HCT116 (cell line): ENCODE measurements around the gene SC5D. TPM values are rescaled to one million over a fixed set of nuclear protein-coding genes. Genes with fewer than 3 reads are reported as not detected.

Source experiments
- ATAC-seq: fragments of 200-7000 bp; cut with Tn5 transposase; 2 replicates; pipeline ENCODE4 v1.9.1; 2020; ENCODE audit warnings: mild to moderate bottlenecking, moderate library complexity
- BruUV-seq: library from RNA; stranded (reverse); fragments of 400-500 nt; replicated peaks from 2 replicates; lab custom pipeline; 2021; lab: Mats Ljungman, UMichigan
- CTCF ChIA-PET: fragments of 300-600 bp; sonication (Branson Sonifier 250); formaldehyde crosslinking; loops from one replicate; lab custom pipeline; 2021; ENCODE audit warnings: antibody characterized with exemption; lab: Charles Lee
- POLR2A ChIA-PET: fragments of 300-600, 350-600 bp; sonication (Branson Sonifier 250); formaldehyde crosslinking; loops from one replicate; lab custom pipeline; 2021; ENCODE audit warnings: antibody characterized with exemption; lab: Charles Lee
- RAD21 ChIA-PET, 2 experiments: fragments of 300-600 bp; sonication (Branson Sonifier 250); formaldehyde crosslinking; loops; one replicate each; lab custom pipeline; 2023; ENCODE audit warnings: low total read pairs in 2 of 2; ENCODE audit not compliant: uncharacterized antibody in 2 of 2, unreplicated experiment in 2 of 2, low non-redundant PET in 1 of 2; lab: Charles Lee
- DNase-seq: peaks from one replicate; pipeline ENCODE4 v3.0.0-alpha.2; 2010; ENCODE audit warnings: low read depth, low spot score
- H2AFZ ChIP-seq: fragments of 200-600 bp; shearing (Covaris generic), sonication (generic); 2 replicates; pipeline ENCODE4 v1.6.1; 2017; ENCODE audit warnings: low read depth, mixed run types, mixed read lengths, antibody characterized with exemption, low read length; ENCODE audit not compliant: poor library complexity, severe bottlenecking
- H3K27ac ChIP-seq: 2 replicates; pipeline ENCODE4 v1.5.1; 2012; ENCODE audit warnings: low read depth, low read length
- H3K27me3 ChIP-seq: fragments of 200-600 bp; sonication (generic); 2 replicates; pipeline ENCODE4 v1.6.1; 2016; ENCODE audit warnings: mixed run types, low read length, mixed read lengths; ENCODE audit not compliant: insufficient read depth
- H3K36me3 ChIP-seq, 2 experiments: fragments of 200-500 bp in 1 of 2; fragments of 200-600 bp in 1 of 2; sonication (Bioruptor generic) in 1 of 2; sonication (generic) in 1 of 2; 2 replicates each; pipeline versions ENCODE4 v1.5.1 to v1.6.1; 2014 to 2016; ENCODE audit warnings: low read length in 2 of 2, inconsistent platforms in 1 of 2, mixed read lengths in 1 of 2, mixed run types in 1 of 2; ENCODE audit not compliant: insufficient read depth in 2 of 2, control insufficient read depth in 1 of 2
- H3K4me1 ChIP-seq, 2 experiments: fragments of 200-600 bp in 1 of 2; sonication (generic) in 1 of 2; 2 replicates each; pipeline versions ENCODE4 v1.5.1 to v1.6.1; 2012 to 2017; ENCODE audit warnings: low read length in 2 of 2, inconsistent platforms in 1 of 2, mild to moderate bottlenecking in 1 of 2, mixed read lengths in 1 of 2, mixed run types in 1 of 2, moderate library complexity in 1 of 2; ENCODE audit not compliant: insufficient read depth in 2 of 2, control insufficient read depth in 1 of 2
- H3K4me2 ChIP-seq: fragments of 200-600 bp; sonication (generic); 2 replicates; pipeline ENCODE4 v1.6.1; 2017; ENCODE audit warnings: mixed run types, low read length, mixed read lengths
- H3K4me3 ChIP-seq, 2 experiments: fragments of 200-600 bp in 1 of 2; sonication (generic) in 1 of 2; replicated peaks in 1 of 2; 2 replicates each; pipeline ENCODE4 v1.5.1; 2011 to 2016; ENCODE audit warnings: low read length in 2 of 2, control low read depth in 1 of 2, low read depth in 1 of 2, mild to moderate bottlenecking in 1 of 2, mixed read lengths in 1 of 2, mixed run types in 1 of 2
- H3K79me2 ChIP-seq: fragments of 200-600 bp; sonication (generic); 2 replicates; pipeline ENCODE4 v1.6.1; 2017; ENCODE audit warnings: mild to moderate bottlenecking, mixed run types, low read length, moderate library complexity, mixed read lengths; ENCODE audit not compliant: insufficient read depth
- H3K9ac ChIP-seq: fragments of 200-600 bp; sonication (generic); 2 replicates; pipeline ENCODE4 v1.6.1; 2016; ENCODE audit warnings: low read length, mixed read lengths
- H3K9me2 ChIP-seq: fragments of 200-600 bp; sonication (generic), shearing (Covaris generic); 2 replicates; pipeline ENCODE4 v1.6.1; 2017; ENCODE audit warnings: mixed run types, mild to moderate bottlenecking, moderate library complexity; ENCODE audit not compliant: insufficient read depth
- H3K9me3 ChIP-seq, 2 experiments: fragments of 200-500 bp in 1 of 2; fragments of 200-600 bp in 1 of 2; sonication (Bioruptor generic) in 1 of 2; sonication (generic) in 1 of 2; 2 replicates each; pipeline ENCODE4 v1.6.1; 2014 to 2017; ENCODE audit warnings: low read length in 2 of 2, mixed read lengths in 2 of 2, inconsistent platforms in 1 of 2, low read depth in 1 of 2, mild to moderate bottlenecking in 1 of 2, mixed run types in 1 of 2, moderate library complexity in 1 of 2; ENCODE audit not compliant: control insufficient read depth in 1 of 2, insufficient read depth in 1 of 2
- H4K20me1 ChIP-seq: fragments of 200-600 bp; sonication (generic), shearing (Covaris generic); 2 replicates; pipeline ENCODE4 v1.6.1; 2017; ENCODE audit warnings: mixed run types, mild to moderate bottlenecking, moderate library complexity; ENCODE audit not compliant: insufficient read depth
- POLR2AphosphoS5 ChIP-seq: IDR thresholded peaks from 2 replicates; pipeline ENCODE4 v1.6.1; 2011; ENCODE audit warnings: mild to moderate bottlenecking, low read depth, low read length, moderate library complexity
- ZFX ChIP-seq: fragments of 450-650 bp; IDR thresholded peaks from 2 replicates; pipeline ENCODE4 v1.6.1; 2017
- ZNF274 ChIP-seq: fragments of 200-500 bp; sonication (Bioruptor generic); IDR thresholded peaks from 2 replicates; pipeline ENCODE4 v1.6.1; 2014; ENCODE audit warnings: mild to moderate bottlenecking, low read depth, low read length, inconsistent platforms
- intact Hi-C: fragments of 100-400 bp; cut with micrococcal nuclease; formaldehyde crosslinking; loops from 2 replicates; pipeline ENCODE4 v1.10.0; 2022
- total RNA-seq: library from RNA; stranded (reverse); gene quantifications from one replicate; pipeline ENCODE4 v1.2.1, GENCODE V29; 2021; ENCODE audit not compliant: unreplicated experiment
- TF ChIP-seq, protein P1 (sequence below), 3 experiments: fragments of 200-600 bp in 1 of 3; sonication (generic) in 1 of 3; IDR thresholded peaks in 2 of 3; conservative IDR thresholded peaks in 1 of 3; 2 replicates each; pipeline ENCODE4 v1.5.1; 2012 to 2017; ENCODE audit warnings: low read depth in 2 of 3, low read length in 2 of 3, antibody characterized with exemption in 1 of 3, borderline replicate concordance in 1 of 3, control low read depth in 1 of 3, mild to moderate bottlenecking in 1 of 3, mixed read lengths in 1 of 3, mixed run types in 1 of 3, moderate library complexity in 1 of 3; ENCODE audit not compliant: insufficient read depth in 1 of 3
- TF ChIP-seq, protein P2 (sequence below): IDR thresholded peaks from 2 replicates; pipeline ENCODE4 v1.6.1; 2011; ENCODE audit warnings: mild to moderate bottlenecking, low read length, moderate library complexity; ENCODE audit not compliant: insufficient replicate concordance; ENCODE audit errors: extremely low read depth
- TF ChIP-seq, protein P3 (sequence below): IDR thresholded peaks from 2 replicates; pipeline ENCODE4 v1.6.1; 2012

The SC5D gene
- total RNA-seq, 1 experiment from 2014 or later: 24.1 TPM

DNA sequence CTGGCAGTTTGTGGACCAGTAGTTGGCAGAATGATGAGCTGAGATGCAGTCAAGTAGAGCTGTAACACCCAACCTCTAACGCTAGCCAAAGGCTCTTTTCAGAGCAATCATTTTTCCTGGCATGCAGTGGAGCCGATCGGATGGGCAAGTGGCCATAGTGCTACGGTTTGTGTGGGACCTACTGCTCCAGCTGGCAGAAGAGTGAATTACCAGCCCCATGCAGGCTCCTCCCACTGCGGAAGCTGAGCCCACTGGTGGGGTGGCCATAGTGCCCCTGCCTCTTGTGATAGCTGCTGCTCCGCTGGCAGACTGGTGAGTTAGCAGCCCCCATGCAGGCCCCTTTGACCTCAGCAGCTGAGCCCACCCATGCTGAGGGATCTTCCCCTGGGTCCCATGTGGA is 27.0 kb upstream of the SC5D start:
- H3K4me1 ChIP-seq: no peaks in the 10 kb centered on the region
- no peaks in the 10 kb centered on the region for H4K20me1 ChIP-seq
- H3K27me3 ChIP-seq: peaks cover 27% of the 10 kb centered on the region; the same call in 1 of the 2 replicates
- intact Hi-C loops: no loop called here
- no peak overlapping the region for H3K9ac ChIP-seq
- no peaks in the 10 kb centered on the region for H3K9me3 ChIP-seq
- H3K36me3 ChIP-seq: no peaks in the 10 kb centered on the region
- ChIA-PET CTCF (no interaction called here), POLR2A (no interaction called here), RAD21 (no interaction called here)
- TF ChIP-seq, protein P1, sequence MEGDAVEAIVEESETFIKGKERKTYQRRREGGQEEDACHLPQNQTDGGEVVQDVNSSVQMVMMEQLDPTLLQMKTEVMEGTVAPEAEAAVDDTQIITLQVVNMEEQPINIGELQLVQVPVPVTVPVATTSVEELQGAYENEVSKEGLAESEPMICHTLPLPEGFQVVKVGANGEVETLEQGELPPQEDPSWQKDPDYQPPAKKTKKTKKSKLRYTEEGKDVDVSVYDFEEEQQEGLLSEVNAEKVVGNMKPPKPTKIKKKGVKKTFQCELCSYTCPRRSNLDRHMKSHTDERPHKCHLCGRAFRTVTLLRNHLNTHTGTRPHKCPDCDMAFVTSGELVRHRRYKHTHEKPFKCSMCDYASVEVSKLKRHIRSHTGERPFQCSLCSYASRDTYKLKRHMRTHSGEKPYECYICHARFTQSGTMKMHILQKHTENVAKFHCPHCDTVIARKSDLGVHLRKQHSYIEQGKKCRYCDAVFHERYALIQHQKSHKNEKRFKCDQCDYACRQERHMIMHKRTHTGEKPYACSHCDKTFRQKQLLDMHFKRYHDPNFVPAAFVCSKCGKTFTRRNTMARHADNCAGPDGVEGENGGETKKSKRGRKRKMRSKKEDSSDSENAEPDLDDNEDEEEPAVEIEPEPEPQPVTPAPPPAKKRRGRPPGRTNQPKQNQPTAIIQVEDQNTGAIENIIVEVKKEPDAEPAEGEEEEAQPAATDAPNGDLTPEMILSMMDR (IDR thresholded peaks at IDR 0.05 in 2 of 3, conservative IDR thresholded peaks at IDR 0.05 in 1 of 3; ENCODE audit: borderline replicate concordance in 1 of 3, insufficient read depth in 1 of 3, low read depth in 2 of 3, low read length in 2 of 3): peak in 2 of 3 experiments; percentile 1 to 28; a peak in 2 of 6 replicates
- no peak for TF ChIP-seq ZNF274
- ATAC-seq: peak; percentile 78; the same call in 1 of the 2 replicates
- no peak overlapping the region for H3K4me2 ChIP-seq
- H3K4me3 ChIP-seq: no peak overlapping the region
- H3K9me2 ChIP-seq: no peaks in the 10 kb centered on the region
- no TSS peak for BruUV-seq
- no peak overlapping the region for H2AFZ ChIP-seq
- H3K27ac ChIP-seq: no peak overlapping the region
- no peak for DNase-seq
- no peaks in the 10 kb centered on the region for H3K79me2 ChIP-seq

DNA sequence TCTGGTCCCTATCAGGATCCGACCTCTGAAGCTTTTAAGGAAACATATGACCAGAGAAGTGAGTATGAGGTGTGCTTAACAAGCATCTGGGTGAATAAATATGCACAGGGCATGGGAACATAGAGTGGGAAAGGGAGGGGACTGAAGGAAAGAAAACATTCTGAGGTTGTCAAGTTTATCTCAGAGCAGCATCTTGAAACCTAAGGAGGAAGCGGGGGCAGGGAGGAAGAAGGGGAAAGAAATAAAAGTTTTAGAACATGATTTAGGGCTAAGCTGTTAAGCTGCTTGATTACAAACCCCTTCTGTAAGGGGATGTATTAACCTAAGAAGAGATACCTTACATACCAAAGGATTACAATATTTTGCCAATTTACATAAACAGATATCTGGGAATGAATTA is 24.0 kb upstream of the SC5D start:
- H3K9ac ChIP-seq: no peak overlapping the region
- H3K79me2 ChIP-seq: no peaks in the 10 kb centered on the region
- H3K4me1 ChIP-seq: no peaks in the 10 kb centered on the region
- no peak overlapping the region for H3K4me2 ChIP-seq
- TF ChIP-seq ZNF274: no peak
- no peak for TF ChIP-seq ZFX
- TF ChIP-seq, protein P2, sequence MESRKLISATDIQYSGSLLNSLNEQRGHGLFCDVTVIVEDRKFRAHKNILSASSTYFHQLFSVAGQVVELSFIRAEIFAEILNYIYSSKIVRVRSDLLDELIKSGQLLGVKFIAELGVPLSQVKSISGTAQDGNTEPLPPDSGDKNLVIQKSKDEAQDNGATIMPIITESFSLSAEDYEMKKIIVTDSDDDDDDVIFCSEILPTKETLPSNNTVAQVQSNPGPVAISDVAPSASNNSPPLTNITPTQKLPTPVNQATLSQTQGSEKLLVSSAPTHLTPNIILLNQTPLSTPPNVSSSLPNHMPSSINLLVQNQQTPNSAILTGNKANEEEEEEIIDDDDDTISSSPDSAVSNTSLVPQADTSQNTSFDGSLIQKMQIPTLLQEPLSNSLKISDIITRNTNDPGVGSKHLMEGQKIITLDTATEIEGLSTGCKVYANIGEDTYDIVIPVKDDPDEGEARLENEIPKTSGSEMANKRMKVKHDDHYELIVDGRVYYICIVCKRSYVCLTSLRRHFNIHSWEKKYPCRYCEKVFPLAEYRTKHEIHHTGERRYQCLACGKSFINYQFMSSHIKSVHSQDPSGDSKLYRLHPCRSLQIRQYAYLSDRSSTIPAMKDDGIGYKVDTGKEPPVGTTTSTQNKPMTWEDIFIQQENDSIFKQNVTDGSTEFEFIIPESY: no peak
- no peak for TF ChIP-seq POLR2AphosphoS5
- TF ChIP-seq, protein P3, sequence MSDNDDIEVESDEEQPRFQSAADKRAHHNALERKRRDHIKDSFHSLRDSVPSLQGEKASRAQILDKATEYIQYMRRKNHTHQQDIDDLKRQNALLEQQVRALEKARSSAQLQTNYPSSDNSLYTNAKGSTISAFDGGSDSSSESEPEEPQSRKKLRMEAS: no peak
- H3K36me3 ChIP-seq: no peaks in the 10 kb centered on the region
- H3K9me2 ChIP-seq: no peaks in the 10 kb centered on the region
- no peak for ATAC-seq
- POLR2A ChIA-PET: no interaction called here
- no peaks in the 10 kb centered on the region for H3K9me3 ChIP-seq
- H3K27me3 ChIP-seq: peaks cover 49% of the 10 kb centered on the region
- H4K20me1 ChIP-seq: no peaks in the 10 kb centered on the region
- RAD21 ChIA-PET: no interaction called here
- H3K27ac ChIP-seq: no peak overlapping the region
- BruUV-seq: no TSS peak
- no peak for DNase-seq
- H3K4me3 ChIP-seq: no peak overlapping the region
- CTCF ChIA-PET: no interaction called here
- intact Hi-C loops: no loop called here
- H2AFZ ChIP-seq: no peak overlapping the region
